Measurements from ENCODE around the gene CUX1. TPM values are rescaled to one million over a fixed set of nuclear protein-coding genes. Genes with fewer than 3 reads are reported as not detected.

CUX1 gene
- total and polyA plus RNA-seq, 10 of the 15 experiments (the other 5 are each of a cell fraction or from before 2014, with no cell fraction given): 6.1 to 48.6 (median 25.9) TPM

- TF ChIP-seq TCF3 (IDR thresholded peaks at IDR 0.05; ENCODE audit: borderline replicate concordance, insufficient read depth, low read depth, low read length): no peak
- no peak for TF ChIP-seq RB1 (IDR thresholded peaks at IDR 0.05; ENCODE audit: borderline replicate concordance)
- TF ChIP-seq MAX (IDR thresholded peaks at IDR 0.05; ENCODE audit: low read depth, low read length): no peak
- TF ChIP-seq RUNX3 (IDR thresholded peaks at IDR 0.05; ENCODE audit: low read length): no peak
These were observed 35.0 kb upstream of the CUX1 start (continued) for GRCh38 chr7:101782476-101782875.

- Histone ChIP-seq H3K79me2 (ENCODE audit: control insufficient read depth, insufficient read depth, low read length) (no peaks in the 10 kb centered on the region), H3K4me3 (no peak overlapping the region), H2AFZ (ENCODE audit: control insufficient read depth, low read depth, low read length) (no peak overlapping the region), H3K36me3 (ENCODE audit: control insufficient read depth in 2 of 2, insufficient read depth in 2 of 2, low read length in 1 of 2) (no peaks in the 10 kb centered on the region), H3K4me1 (ENCODE audit: control insufficient read depth, insufficient read depth, low read length) (no peaks in the 10 kb centered on the region), H3K4me2 (ENCODE audit: control insufficient read depth, insufficient read depth) (no peak overlapping the region), H3K9ac (ENCODE audit: control insufficient read depth, insufficient read depth, low read length) (no peak overlapping the region), H3K9me3 (replicated peaks; ENCODE audit: control insufficient read depth, insufficient read depth, low read length) (no peaks in the 10 kb centered on the region), H3K27me3 (replicated peaks in 1 of 2; ENCODE audit: control insufficient read depth in 2 of 2, insufficient read depth in 2 of 2, low read length in 1 of 2) (peaks cover 0 to 3% of the 10 kb centered on the region in 2 experiments; a peak in 1 of 4 replicates), H4K20me1 (ENCODE audit: control insufficient read depth, insufficient read depth) (no peaks in the 10 kb centered on the region), H3K27ac (ENCODE audit: control insufficient read depth, insufficient read depth) (no peak overlapping the region)
- CTCF ChIA-PET: interaction anchor here (0.7 kb wide), 1 partner anchor 244 kb away, joined by 3 read pairs; no protein-coding TSS in a partner anchor
- FAIRE-seq (no peak), ATAC-seq (no peak), DNase-seq (ENCODE audit: low read depth, low spot score) (no peak)
- RAD21 ChIA-PET (ENCODE audit: unreplicated experiment): no interaction called here
- 65% methylated on average over 3 of the region's 3 CpGs for WGBS (ENCODE audit: insufficient coverage, insufficient replicate concordance, low lambda C conversion rate, missing lambda C conversion rate)
- in situ Hi-C loops (cut with MboI) (no loop called here), intact Hi-C loops (cut with micrococcal nuclease; ENCODE audit: unreplicated experiment) (no loop called here)
- no TSS peak for BruUV-seq (replicated peaks)
- POLR2A ChIA-PET: no interaction called here
- SMC1A ChIA-PET (ENCODE audit: uncharacterized antibody, unreplicated experiment): interaction anchor here (0.7 kb wide), 1 partner anchor 91 kb away, joined by 3 read pairs; no protein-coding TSS in a partner anchor
- TF ChIP-seq RELA (IDR thresholded peaks at IDR 0.05; ENCODE audit: borderline replicate concordance, partially characterized antibody) (no peak), FOS (IDR thresholded peaks at IDR 0.05; ENCODE audit: borderline replicate concordance, extremely low read depth, insufficient read length) (no peak), MLLT1 (IDR thresholded peaks at IDR 0.05) (no peak), NRF1 (conservative IDR thresholded peaks at IDR 0.05; ENCODE audit: low read depth, low read length) (no peak), MEF2A (IDR thresholded peaks at IDR 0.05; ENCODE audit: insufficient read depth, low read depth, low read length) (no peak), SKIL (IDR thresholded peaks at IDR 0.05; ENCODE audit: low read depth, poor library complexity, severe bottlenecking) (no peak), MXI1 (IDR thresholded peaks at IDR 0.05; ENCODE audit: low read depth, low read length) (no peak), CTCF (IDR thresholded peaks at IDR 0.05 in 2 of 3, conservative IDR thresholded peaks at IDR 0.05 in 1 of 3; ENCODE audit: control insufficient read depth in 2 of 3, extremely low read depth in 1 of 3, insufficient read depth in 1 of 3, low read depth in 3 of 3, low read length in 3 of 3) (no peak), MYB (IDR thresholded peaks at IDR 0.05; ENCODE audit: borderline replicate concordance, low read depth, low read length) (no peak), MAX (IDR thresholded peaks at IDR 0.05; ENCODE audit: low read depth, low read length) (no peak), SRF (IDR thresholded peaks at IDR 0.05; ENCODE audit: low read depth in 2 of 2, low read length in 2 of 2) (no peak), EED (IDR thresholded peaks at IDR 0.05; ENCODE audit: low read depth) (no peak)
These were observed 34.5 kb upstream of the CUX1 start for GRCh38 chr7:101782896-101783295.
